IPS-11a (cell line): Measurements from ENCODE around the gene CCDC38.

Experiments
- H3K4me3 ChIP-seq: one replicate; pipeline ENCODE4 v1.5.1; 2013; ENCODE audit warnings: low read depth, low read length, control low read depth

CCDC38 gene

GRCh38 chr12:95837240-95838038 is 105.0 kb downstream of the CCDC38 start:
- H3K4me3 ChIP-seq = no peak overlapping the region

- H3K4me3 ChIP-seq = no peak overlapping the region
Observed at GRCh38 chr12:95836630-95837239, 105.7 kb downstream of the CCDC38 start.

GRCh38 chr12:95836185-95836609 is 106.2 kb downstream of the CCDC38 start:
- H3K4me3 ChIP-seq = no peak overlapping the region

- no peak overlapping the region for H3K4me3 ChIP-seq
Observed at GRCh38 chr12:95834572-95834971, 107.8 kb downstream of the CCDC38 start.

GRCh38 chr12:95830335-95831089 is 111.9 kb downstream of the CCDC38 start:
- H3K4me3 ChIP-seq = no peak overlapping the region

- H3K4me3 ChIP-seq = no peak overlapping the region
Observed at GRCh38 chr12:95829395-95829794, 113.0 kb downstream of the CCDC38 start.

- no peak overlapping the region for H3K4me3 ChIP-seq
Observed at GRCh38 chr12:95820096-95820703, 122.2 kb downstream of the CCDC38 start.
